ENCODE measurements around the gene DZIP1. TPM values are rescaled to one million over a fixed set of nuclear protein-coding genes. Genes with fewer than 3 reads are reported as not detected.
"Not testable (repeated sequence)": the region's sequence is repeated elsewhere in the genome, so short reads cannot be mapped to it uniquely, and the experiment has no call there.

The DZIP1 gene
- total and polyA plus RNA-seq, 10 donors, result 2.9 to 8.5 (median 5.2) TPM

DNA sequence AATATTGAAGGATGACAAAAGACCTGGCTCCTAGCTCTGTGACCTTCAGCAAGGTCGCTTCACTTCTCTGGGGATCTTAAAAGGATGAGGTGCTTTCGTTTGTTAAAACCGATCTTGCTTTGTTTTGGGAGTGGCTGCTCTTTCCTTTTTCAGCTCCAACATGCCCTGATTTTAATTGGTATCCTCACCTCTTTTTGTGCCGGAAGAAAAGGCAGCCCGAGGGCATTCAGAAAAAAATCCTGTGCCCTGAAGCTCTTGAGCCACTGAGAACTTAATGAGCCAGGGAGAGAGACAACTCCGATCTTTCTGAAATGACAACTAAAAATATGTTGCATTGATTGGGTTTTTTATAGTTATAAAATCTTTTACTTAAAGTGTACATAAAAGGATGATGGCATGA is 72.6 kb downstream of the DZIP1 start:
- no peaks in the 10 kb centered on the region for H3K9me3 ChIP-seq
- H3K27ac ChIP-seq, result no peak overlapping the region
- H3K36me3 ChIP-seq, result no peaks in the 10 kb centered on the region
- no peaks in the 10 kb centered on the region for H3K27me3 ChIP-seq (replicated peaks in 1 of 7)
- TF ChIP-seq POLR2AphosphoS5 (IDR thresholded peaks at IDR 0.05) (no peak), POLR2A (IDR thresholded peaks at IDR 0.05) (no peak)
- TF ChIP-seq, protein P1, sequence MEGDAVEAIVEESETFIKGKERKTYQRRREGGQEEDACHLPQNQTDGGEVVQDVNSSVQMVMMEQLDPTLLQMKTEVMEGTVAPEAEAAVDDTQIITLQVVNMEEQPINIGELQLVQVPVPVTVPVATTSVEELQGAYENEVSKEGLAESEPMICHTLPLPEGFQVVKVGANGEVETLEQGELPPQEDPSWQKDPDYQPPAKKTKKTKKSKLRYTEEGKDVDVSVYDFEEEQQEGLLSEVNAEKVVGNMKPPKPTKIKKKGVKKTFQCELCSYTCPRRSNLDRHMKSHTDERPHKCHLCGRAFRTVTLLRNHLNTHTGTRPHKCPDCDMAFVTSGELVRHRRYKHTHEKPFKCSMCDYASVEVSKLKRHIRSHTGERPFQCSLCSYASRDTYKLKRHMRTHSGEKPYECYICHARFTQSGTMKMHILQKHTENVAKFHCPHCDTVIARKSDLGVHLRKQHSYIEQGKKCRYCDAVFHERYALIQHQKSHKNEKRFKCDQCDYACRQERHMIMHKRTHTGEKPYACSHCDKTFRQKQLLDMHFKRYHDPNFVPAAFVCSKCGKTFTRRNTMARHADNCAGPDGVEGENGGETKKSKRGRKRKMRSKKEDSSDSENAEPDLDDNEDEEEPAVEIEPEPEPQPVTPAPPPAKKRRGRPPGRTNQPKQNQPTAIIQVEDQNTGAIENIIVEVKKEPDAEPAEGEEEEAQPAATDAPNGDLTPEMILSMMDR (IDR thresholded peaks at IDR 0.05 in 8 of 11, conservative IDR thresholded peaks at IDR 0.05 in 3 of 11), result no peak
- WGBS, 5 donors, result 71 to 81% (median 76%) methylated on average over 6 of the region's 6 CpGs
- H3K4me3 ChIP-seq, result no peak overlapping the region
- no peaks in the 10 kb centered on the region for H3K4me1 ChIP-seq
- intact Hi-C loops (cut with DNase I; ENCODE audit: low total_unique reads), result no loop called here
- no peak for DNase-seq

DNA sequence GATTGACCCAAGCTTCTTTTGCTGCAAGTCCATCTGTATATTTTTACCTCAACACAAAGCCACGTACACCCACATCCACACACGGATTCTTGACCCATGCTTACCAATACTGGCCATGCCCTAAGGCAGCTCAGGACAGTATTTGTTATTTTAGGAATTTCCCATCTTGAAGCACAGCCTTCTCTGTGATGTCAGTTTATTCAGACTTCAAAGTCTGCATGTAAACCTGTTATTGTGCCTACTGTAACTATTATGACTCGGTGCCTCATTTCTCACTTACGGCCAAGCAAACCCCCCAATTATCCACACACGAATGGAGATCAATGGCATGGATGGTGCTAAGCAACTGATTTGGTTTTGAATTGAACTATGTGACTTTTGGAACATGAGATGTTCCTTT is 74.5 kb downstream of the DZIP1 start:
- Histone ChIP-seq H3K4me3 (no peak overlapping the region), H3K36me3 (no peaks in the 10 kb centered on the region), H3K4me1 (no peaks in the 10 kb centered on the region), H3K27me3 (replicated peaks in 1 of 7) (no peaks in the 10 kb centered on the region), H3K27ac (no peak overlapping the region), H3K9me3 (peaks cover 0 to 3% (median 0%) of the 10 kb centered on the region in 8 donors)
- intact Hi-C loops (cut with DNase I; ENCODE audit: low total_unique reads), result no loop called here
- WGBS, 5 donors, result 82 to 89% (median 84%) methylated on average over 5 of the region's 5 CpGs
- DNase-seq, result no peak
- TF ChIP-seq POLR2AphosphoS5 (IDR thresholded peaks at IDR 0.05) (no peak), POLR2A (IDR thresholded peaks at IDR 0.05) (no peak)
- TF ChIP-seq, protein P1 (IDR thresholded peaks at IDR 0.05 in 8 of 11, conservative IDR thresholded peaks at IDR 0.05 in 3 of 11), result no peak

DNA sequence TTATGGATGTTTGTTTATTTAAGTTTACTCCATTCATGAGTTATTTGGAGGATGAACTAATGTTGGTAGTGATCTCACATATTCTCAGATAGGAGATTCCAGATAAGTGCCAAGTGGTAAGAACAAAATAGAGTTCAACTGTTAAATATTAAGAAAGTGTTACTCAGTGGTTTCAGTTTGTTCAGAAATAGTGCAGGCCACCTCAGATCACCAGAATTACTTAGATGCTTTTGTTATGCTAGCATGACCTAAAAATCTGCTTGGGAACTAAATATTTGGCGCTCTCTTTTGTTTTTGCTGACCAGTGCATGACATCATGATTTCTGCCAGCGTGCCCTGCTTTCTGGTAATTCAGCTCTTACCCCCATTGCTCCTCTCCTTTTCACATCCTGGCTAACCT is 76.4 kb downstream of the DZIP1 start:
- Histone ChIP-seq H3K27me3 (replicated peaks in 1 of 7) (no peaks in the 10 kb centered on the region), H3K4me3 (no peak overlapping the region), H3K4me1 (no peaks in the 10 kb centered on the region), H3K36me3 (no peaks in the 10 kb centered on the region), H3K9me3 (peaks cover 0 to 3% (median 0%) of the 10 kb centered on the region in 8 donors), H3K27ac (no peak overlapping the region)
- TF ChIP-seq POLR2AphosphoS5 (IDR thresholded peaks at IDR 0.05) (no peak), POLR2A (IDR thresholded peaks at IDR 0.05) (no peak)
- TF ChIP-seq, protein P1 (IDR thresholded peaks at IDR 0.05 in 8 of 11, conservative IDR thresholded peaks at IDR 0.05 in 3 of 11), result no peak
- 89 to 98% (median 94%) methylated on average over 2 of the region's 2 CpGs for WGBS, 5 donors
- DNase-seq, result no peak
- intact Hi-C loops (cut with DNase I; ENCODE audit: low total_unique reads), result no loop called here

DNA sequence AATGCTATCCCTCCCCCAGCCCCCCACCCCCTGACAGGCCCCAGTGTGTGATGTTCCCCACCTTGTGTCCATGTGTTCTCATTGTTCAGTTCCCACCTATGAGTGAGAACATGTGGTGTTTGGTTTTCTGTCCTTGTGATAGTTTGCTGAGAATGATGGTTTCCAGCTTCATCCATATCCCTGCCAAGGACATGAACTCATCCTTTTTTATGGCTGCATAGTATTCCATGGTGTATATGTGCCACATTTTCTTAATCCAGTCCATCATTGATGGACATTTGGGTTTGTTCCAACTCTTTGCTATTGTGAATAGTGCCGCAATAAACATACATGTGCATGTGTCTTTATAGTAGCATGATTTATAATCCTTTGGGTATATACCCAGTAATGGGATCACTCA is 78.7 kb downstream of the DZIP1 start:
- H3K36me3 ChIP-seq; H3K27me3 ChIP-seq (replicated peaks in 1 of 7); H3K4me1 ChIP-seq; intact Hi-C loops (cut with DNase I; ENCODE audit: low total_unique reads); H3K27ac ChIP-seq; DNase-seq; H3K4me3 ChIP-seq; H3K9me3 ChIP-seq: not testable (repeated sequence)
- WGBS, 5 donors, result 94 to 100% (median 96%) methylated on average over 1 of the region's 1 CpG

DNA sequence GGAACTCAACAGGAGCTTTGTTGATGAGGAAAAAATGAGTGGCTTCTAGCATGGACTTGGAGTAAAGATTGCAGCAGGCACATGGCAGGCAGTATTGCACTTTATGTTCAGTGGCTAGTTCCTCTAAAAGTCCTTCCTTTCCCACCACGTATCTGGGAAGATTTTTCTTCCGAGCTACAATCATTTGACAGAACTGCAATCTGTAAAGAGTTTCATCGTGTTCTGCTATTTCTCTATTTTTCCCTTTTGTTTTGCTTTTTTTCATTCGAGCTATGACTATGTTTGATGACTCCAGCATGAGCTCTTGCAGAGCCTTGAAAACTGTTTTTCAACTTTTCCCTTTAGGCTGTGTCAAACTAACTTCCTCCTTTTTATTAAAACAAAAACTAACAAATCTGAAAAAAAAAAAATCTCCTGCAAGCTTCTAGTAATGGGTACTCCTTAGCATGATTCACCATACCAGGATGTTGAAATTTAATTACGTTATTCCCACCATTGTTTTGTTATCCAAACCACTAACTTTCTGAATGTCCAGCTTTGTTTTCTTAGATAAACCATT is 79.7 kb downstream of the DZIP1 start:
- no peak for DNase-seq
- Histone ChIP-seq H3K36me3 (no peaks in the 10 kb centered on the region), H3K4me3 (no peak overlapping the region), H3K4me1 (no peaks in the 10 kb centered on the region), H3K27me3 (replicated peaks in 1 of 7) (peaks cover 0 to 5% (median 0%) of the 10 kb centered on the region in 7 donors), H3K9me3 (peaks cover 0 to 3% (median 0%) of the 10 kb centered on the region in 8 donors), H3K27ac (peak overlapping the region in 2 of 8 donors; percentile 22 to 52)
- no peak for TF ChIP-seq POLR2AphosphoS5 (IDR thresholded peaks at IDR 0.05)
- TF ChIP-seq, protein P1 (IDR thresholded peaks at IDR 0.05 in 8 of 11, conservative IDR thresholded peaks at IDR 0.05 in 3 of 11), result no peak
- TF ChIP-seq POLR2A (IDR thresholded peaks at IDR 0.05), result no peak
- 16 to 37% (median 24%) methylated on average over 5 of the region's 5 CpGs for WGBS, 5 donors
- intact Hi-C loops (cut with DNase I; ENCODE audit: low total_unique reads), result no loop called here
